Activated CD8-positive, alpha-beta memory T cell treated with anti-CD3 and anti-CD28 coated beads, Interleukin-2, amount 50 U/mL, for 24 hours (primary cell): ENCODE results near the gene PRPS2.

Source experiments
- DNase-seq: peaks from one replicate; pipeline ENCODE4 v3.0.0-alpha.2; 2020; ENCODE audit errors: extremely low read depth

PRPS2 gene

GRCh38 chrX:12791257-12792228 lies at the start of gene PRPS2:
PRPS2 (plus strand) TSS chrX:12791412; CDS start chrX:12791498, 86 bp downstream.
- DNase-seq: peak; percentile 34

DNA sequence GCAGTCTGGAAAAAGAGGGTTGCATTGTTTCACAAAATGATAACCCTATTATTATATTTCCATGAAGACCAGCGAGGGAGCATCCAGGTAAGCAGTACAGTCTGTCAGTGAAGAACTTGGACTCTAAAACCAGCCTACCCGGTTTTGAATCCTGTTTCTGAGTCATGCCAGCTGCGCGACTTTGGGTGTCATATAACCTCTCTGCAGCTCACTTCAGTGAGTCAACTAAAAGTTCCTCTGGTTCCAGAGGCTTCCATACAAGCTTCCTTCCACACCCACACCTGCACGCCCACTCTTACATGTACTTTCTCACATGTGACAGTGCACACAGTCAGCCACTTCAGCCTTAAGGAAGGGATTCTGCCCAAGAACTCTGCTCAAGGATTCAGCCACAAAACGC lies 49.8 kb upstream of the PRPS2 start:
- no peak for DNase-seq

DNA sequence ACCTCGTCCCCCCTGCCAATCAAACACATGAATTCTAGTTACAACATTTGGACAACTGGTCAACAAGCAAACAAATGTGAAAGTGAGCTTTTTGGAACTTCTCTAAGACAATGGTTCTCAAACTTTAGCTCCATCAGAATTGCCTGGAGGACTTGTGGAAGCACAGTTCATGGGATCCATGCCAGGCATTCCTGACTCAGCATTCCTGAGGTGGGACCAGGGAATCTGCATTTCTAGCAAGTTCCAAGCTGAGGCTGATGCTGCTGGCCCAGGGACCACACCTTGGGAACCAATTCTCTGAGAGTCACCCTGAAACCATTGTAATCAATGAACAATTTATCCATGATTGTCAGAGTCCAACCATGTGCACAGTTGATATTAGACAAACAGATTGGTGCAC lies 43.8 kb upstream of the PRPS2 start:
- no peak for DNase-seq

- DNase-seq: no peak
Observed at GRCh38 chrX:12751887-12752286, 39.3 kb upstream of the PRPS2 start.

DNA sequence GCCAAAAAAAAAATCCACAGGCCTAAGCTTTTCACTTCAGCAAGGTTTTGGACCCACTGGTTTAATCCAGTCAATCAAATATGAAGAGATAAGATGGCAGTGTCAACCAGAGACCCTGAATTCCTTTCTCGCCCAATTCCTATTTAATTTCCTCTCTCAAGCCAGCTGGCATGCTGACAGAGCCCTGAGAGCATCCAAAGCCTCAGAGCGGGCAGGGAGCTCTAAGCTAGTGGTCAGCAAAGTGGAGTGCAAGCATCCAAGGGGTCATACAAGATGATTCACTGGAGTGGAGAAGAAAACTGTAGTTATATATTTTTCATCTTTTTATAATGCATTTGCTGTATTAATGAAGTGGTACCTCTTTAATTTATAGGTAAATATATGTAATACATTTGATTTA lies 37.8 kb upstream of the PRPS2 start:
- no peak for DNase-seq

- DNase-seq: no peak
Observed at GRCh38 chrX:12758291-12758690, 32.9 kb upstream of the PRPS2 start.

DNA sequence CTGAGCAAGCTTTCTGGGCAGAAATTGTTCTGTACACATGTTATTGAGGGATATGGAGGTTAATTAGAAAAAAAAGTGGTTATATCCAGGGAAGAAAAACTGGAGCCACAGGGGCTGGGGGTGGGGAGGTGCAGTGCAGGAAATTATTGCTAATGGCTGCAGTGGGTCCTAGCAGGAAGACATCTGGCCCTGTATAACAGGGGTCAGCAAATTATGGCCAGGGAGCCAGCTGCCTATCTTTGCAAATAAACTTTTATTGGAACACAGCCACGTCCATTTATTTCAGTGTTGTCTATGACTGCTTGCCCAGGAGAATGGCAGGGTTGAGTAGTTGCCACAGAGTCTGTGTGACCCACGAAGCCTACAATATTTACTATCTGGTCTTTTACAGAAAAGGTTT lies 23.4 kb upstream of the PRPS2 start:
- no peak for DNase-seq

GRCh38 chrX:12768491-12768890 lies 22.7 kb upstream of the PRPS2 start:
- no peak for DNase-seq

DNA sequence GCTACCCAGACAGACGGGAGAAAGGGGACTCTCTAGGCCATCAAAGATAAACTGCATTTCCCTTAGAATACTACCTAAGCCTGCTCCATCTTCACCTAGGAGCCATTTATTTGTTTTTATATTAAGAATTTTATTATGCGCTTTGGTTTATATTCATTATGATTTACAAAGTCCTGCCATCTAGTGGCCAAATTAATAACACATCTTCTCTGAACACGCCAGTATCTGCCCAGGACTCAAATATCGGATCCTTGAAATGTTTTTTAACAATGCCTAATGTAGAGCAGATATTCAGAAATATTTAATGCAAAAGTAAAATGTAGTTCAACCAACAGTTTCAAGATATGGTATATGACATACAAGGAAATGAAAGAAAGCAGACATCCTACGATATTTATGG lies 20.8 kb upstream of the PRPS2 start:
- DNase-seq: no peak

GRCh38 chrX:12771445-12772069 lies 19.7 kb upstream of the PRPS2 start:
- DNase-seq: no peak

DNA sequence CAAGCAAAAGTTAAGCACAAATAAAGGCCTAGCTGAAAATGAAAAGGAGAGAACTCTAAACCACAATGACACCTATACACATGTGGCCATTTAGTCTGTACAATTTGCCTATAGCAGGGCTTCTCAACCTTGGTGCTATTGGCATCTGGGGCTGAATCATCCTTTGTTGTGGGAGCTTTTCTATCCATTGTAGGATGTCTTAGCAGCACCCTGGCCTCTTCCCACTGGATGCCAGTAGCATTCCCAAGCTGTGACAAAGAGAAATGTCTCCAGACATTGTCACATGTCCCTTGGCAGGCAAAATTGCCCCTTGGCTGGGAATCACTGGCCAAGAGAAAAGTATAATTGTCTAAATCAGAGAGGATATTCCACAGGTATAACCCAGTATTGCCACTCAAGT lies 13.5 kb upstream of the PRPS2 start:
- DNase-seq: no peak

DNA sequence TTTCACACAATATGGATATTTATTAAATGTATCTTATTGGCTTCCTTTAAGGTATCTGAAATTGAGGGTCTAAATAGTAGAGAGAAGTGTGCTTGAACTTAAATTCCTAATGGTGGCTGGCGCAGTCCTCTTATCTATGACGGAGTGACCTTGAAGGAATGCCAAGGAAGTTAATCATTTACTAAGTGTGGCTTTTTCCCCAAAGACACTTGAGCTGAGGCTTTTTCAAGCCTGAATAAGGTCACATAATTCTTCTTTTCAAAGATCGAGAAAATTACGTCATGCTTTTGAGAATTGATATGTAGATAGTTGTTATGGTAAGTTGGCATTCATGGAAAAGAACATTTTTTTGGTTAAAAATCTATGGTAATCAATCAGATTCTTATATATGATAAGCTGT lies 11.7 kb upstream of the PRPS2 start:
- no peak for DNase-seq

DNA sequence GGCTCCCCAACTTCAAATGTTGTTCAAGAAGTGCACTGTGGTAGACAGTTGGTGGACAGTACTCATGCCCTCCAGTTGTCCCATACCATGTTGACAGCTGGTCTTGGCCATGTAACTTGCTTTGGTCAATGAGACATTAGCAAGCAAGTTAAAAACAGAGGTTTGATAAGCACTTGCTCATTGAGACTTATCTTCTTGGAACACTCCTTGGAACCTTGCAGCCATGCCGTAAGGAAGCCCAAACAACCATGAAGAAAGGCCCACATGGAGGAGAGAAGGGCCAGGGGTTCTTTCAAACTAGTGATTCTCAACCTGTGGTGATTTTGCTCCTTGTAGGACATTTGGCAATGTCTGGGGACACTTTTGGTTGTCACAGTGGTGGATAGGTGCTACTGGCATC lies 2.6 kb upstream of the PRPS2 start:
- no peak for DNase-seq

GRCh38 chrX:12789976-12790375 lies 1.2 kb upstream of the PRPS2 start:
- no peak for DNase-seq

DNA sequence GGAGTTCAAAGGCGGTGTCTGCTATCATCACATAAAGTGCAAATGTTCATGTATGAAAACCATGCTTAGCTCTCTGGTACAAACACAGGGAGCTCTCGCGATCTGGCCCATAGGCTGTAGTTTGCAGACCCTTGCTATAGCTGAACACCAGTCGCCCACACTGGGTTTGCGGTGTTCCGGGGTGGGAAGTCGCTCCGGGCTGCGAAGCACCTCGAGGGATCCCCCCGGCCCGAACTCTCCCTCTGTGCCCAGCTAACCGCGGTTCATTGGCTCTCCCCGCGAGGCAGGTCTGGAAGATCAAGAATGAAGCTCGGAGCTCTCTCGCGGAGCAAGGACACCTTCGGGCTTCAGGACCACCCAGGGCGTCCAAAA lies 341 bp upstream of the PRPS2 start:
- DNase-seq: no peak

- DNase-seq: no peak
Observed at GRCh38 chrX:12792711-12793110, 1.5 kb downstream of the PRPS2 start.

DNA sequence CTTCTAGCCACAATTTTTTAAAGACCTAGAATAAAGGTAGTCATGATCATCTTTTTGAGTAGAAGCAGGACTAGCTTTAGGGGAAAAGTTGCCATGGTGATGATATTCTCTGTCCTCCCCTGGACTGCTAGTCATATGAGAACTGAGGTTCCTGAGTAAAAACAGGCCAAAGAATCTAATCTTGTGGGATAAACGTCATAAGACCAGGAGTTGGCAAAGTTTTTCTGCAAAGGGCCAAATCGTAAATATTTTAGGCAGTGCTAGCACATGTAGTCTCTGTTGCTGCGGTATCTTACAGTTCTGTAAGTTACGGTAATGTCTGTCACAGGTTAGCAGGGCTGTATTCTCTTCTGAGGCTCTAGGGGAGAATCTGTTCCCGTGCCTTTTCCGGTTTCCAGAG lies 3.4 kb downstream of the PRPS2 start:
- no peak for DNase-seq

DNA sequence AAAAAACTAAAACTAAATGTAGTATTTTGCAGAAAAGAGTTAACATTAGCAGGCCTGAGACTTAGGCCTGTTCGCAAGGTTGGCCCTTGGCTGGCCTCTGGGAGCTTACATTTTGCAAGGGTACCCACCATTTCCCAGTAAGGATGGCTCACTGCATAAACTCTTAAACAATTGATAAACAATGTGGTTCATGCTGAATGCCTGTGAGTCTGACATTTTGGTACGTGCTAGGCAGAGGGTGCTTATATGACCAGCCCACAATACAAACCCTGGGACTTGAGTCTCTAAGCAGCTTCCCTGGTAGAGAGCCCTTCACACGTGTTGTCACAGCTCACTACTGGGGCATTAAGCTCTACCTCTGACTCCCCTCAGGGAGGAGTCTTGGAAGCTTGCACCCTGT lies 7.4 kb downstream of the PRPS2 start:
- DNase-seq: no peak

- DNase-seq: no peak
Observed at GRCh38 chrX:12799118-12799517, 7.9 kb downstream of the PRPS2 start.

DNA sequence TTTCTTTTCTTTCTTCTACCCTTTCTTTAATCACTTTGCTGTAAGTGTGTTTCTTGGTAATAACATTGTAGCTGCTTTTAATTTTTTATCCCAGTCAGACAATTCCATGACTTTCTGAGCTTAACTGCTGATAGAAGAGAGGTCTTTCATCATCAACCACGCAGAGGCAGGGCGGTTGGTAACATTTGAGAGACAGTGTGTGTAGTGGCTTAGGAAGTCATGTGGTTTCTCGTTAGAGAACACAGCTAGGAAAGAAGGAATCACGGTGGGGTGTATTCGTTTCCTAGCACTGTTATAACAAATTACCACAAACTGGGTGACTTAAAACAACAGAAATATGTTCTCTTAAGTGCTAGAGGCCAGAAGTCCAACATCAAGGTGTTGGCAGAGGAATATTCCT lies 11.5 kb downstream of the PRPS2 start:
- DNase-seq: no peak

- DNase-seq: no peak
Observed at GRCh38 chrX:12804655-12805054, 13.4 kb downstream of the PRPS2 start.

DNA sequence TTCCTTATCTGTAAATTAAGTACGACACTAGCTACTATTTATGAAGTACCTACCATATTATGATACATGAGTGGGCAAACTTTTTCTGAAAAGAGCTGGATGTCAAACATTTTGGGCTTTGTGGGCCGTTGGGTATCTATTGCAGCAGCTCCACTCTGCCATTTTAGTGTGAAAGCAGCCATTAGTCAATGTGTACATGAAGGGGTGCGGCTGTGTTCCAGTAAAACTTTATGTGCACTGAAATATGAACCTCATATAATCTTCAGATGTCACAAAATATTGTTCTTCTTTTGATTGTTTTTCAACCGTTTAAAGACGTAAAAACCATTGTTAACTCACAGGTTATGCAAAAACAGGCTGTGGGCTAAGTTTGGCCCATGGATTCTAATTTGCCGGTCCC lies 14.1 kb downstream of the PRPS2 start:
- DNase-seq: no peak

DNA sequence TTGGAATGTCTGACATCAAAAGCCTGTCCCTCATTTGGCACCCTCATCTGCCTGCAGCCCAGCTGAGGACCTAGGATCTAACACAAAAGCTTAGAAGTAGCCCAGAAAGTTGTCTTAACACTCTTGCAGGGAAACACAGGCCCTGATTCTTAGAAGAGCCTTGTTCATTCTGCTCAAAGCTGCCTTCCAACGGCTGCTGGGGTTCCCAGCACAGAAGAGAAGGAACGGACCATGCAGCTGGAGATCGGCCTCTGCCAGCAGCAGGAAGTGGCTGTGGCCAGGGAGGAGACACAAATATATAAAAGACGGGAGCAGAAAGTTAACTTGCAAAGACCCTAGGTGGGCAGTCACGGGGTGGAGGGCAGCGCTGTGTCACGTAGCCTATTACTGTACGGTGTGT lies 20.4 kb downstream of the PRPS2 start:
- no peak for DNase-seq
